GM19438 (cell line): Measurements from ENCODE around the gene JHY.
"Not testable (repeated sequence)": the region's sequence is repeated elsewhere in the genome, so short reads cannot be mapped to it uniquely, and the experiment has no call there.

Source experiments
- ATAC-seq: cut with Tn5 transposase; IDR thresholded peaks from one replicate; pipeline ENCODE4 v1.9.1; 2021; ENCODE audit warnings: low read depth; ENCODE audit not compliant: unreplicated experiment

JHY gene

GRCh38 chr11:122882189-122882856 is at the start of gene JHY:
TSS of gene JHY (plus strand) at chr11:122882759. CDS start at chr11:122885850, 3,091 bp downstream.
- no peak for ATAC-seq

GRCh38 chr11:122833846-122834464 is 48.6 kb upstream of the JHY start:
- ATAC-seq: no peak

GRCh38 chr11:122836916-122837315 is 45.6 kb upstream of the JHY start:
- ATAC-seq: no peak

GRCh38 chr11:122837528-122838346 is 44.8 kb upstream of the JHY start:
- ATAC-seq: no peak

- ATAC-seq: peak; percentile 79
These were observed 39.0 kb upstream of the JHY start for GRCh38 chr11:122843281-122844141.

GRCh38 chr11:122847466-122847865 is 35.1 kb upstream of the JHY start:
- ATAC-seq: no peak

- ATAC-seq: no peak
These were observed 34.4 kb upstream of the JHY start for GRCh38 chr11:122848186-122848585.

GRCh38 chr11:122850076-122850631 is 32.4 kb upstream of the JHY start:
- ATAC-seq: no peak

GRCh38 chr11:122851366-122851966 is 31.1 kb upstream of the JHY start:
- ATAC-seq: no peak

- no peak for ATAC-seq
These were observed 30.3 kb upstream of the JHY start for GRCh38 chr11:122852074-122852795.

GRCh38 chr11:122852796-122853160 is 29.8 kb upstream of the JHY start:
- no peak for ATAC-seq

GRCh38 chr11:122853261-122853660 is 29.3 kb upstream of the JHY start:
- ATAC-seq: no peak

GRCh38 chr11:122853971-122854446 is 28.6 kb upstream of the JHY start:
- no peak for ATAC-seq

- no peak for ATAC-seq
These were observed 20.9 kb upstream of the JHY start for GRCh38 chr11:122861631-122862030.

GRCh38 chr11:122862091-122862490 is 20.5 kb upstream of the JHY start:
- ATAC-seq: no peak

- ATAC-seq: not testable (repeated sequence)
These were observed 19.4 kb upstream of the JHY start for GRCh38 chr11:122863154-122863553.

- no peak for ATAC-seq
These were observed 18.7 kb upstream of the JHY start for GRCh38 chr11:122863704-122864326.

GRCh38 chr11:122864386-122865115 is 18.0 kb upstream of the JHY start:
- ATAC-seq: no peak
